Measurements from ENCODE around the gene RNF150.

DNA sequence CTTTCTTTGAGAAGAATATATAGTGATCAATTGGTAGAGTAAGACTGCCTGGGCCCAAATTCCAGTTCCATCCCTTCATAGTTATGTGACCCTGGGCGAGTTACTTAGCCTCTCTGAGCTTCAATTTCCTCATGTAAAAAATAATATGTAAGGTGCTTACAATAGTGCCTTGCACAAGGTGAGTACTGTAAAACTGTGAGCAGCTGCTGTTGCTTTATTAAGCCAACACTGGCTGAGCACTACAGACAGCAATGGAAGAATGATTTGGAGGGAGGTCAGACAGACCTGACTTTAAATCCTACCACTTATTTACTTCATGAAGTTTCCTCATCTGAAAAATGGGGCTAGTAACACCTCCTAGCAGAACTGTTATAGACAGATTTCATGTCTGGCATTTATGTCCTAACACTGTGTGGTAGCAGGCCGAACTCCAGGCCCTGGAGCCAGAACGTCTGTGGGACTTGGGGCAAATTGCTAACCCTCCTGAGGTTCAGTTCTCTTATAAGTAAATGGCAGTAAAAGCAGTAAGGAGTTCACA lies 53.8 kb downstream of the RNF150 start:
- TF ChIP-seq, protein P1, sequence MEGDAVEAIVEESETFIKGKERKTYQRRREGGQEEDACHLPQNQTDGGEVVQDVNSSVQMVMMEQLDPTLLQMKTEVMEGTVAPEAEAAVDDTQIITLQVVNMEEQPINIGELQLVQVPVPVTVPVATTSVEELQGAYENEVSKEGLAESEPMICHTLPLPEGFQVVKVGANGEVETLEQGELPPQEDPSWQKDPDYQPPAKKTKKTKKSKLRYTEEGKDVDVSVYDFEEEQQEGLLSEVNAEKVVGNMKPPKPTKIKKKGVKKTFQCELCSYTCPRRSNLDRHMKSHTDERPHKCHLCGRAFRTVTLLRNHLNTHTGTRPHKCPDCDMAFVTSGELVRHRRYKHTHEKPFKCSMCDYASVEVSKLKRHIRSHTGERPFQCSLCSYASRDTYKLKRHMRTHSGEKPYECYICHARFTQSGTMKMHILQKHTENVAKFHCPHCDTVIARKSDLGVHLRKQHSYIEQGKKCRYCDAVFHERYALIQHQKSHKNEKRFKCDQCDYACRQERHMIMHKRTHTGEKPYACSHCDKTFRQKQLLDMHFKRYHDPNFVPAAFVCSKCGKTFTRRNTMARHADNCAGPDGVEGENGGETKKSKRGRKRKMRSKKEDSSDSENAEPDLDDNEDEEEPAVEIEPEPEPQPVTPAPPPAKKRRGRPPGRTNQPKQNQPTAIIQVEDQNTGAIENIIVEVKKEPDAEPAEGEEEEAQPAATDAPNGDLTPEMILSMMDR (IDR thresholded peaks at IDR 0.05; ENCODE audit: control extremely low read depth in 1 of 3, insufficient read depth in 1 of 3, low read depth in 1 of 3, low read length in 3 of 3) = no peak
- no peak for TF ChIP-seq NRF1 (IDR thresholded peaks at IDR 0.05; ENCODE audit: low read depth, low read length)
- TF ChIP-seq MAFK (IDR thresholded peaks at IDR 0.05; ENCODE audit: low read depth, low read length) = no peak
- TF ChIP-seq BCL11A (IDR thresholded peaks at IDR 0.05; ENCODE audit: low read depth in 2 of 2, low read length in 2 of 2) = no peak
- no peak for TF ChIP-seq EZH2 (IDR thresholded peaks at IDR 0.05; ENCODE audit: low read depth, low read length, severe bottlenecking)
- no peak for TF ChIP-seq HDAC6 (IDR thresholded peaks at IDR 0.05; ENCODE audit: low read depth, low read length)
- TF ChIP-seq, protein P2, sequence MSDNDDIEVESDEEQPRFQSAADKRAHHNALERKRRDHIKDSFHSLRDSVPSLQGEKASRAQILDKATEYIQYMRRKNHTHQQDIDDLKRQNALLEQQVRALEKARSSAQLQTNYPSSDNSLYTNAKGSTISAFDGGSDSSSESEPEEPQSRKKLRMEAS (IDR thresholded peaks at IDR 0.05) = no peak
- no peak for TF ChIP-seq ZNF274 (IDR thresholded peaks at IDR 0.05; ENCODE audit: borderline replicate concordance, extremely low read depth, low read length)
- TF ChIP-seq FOSL1 (IDR thresholded peaks at IDR 0.05; ENCODE audit: insufficient read depth, low read depth, low read length) = no peak
- no peak for TF ChIP-seq EP300 (IDR thresholded peaks at IDR 0.05; ENCODE audit: borderline replicate concordance in 1 of 2, low read depth in 2 of 2, low read length in 2 of 2)
- no peak for TF ChIP-seq SRF (IDR thresholded peaks at IDR 0.05; ENCODE audit: low read depth, low read length)
- no peak for TF ChIP-seq SP1 (IDR thresholded peaks at IDR 0.05; ENCODE audit: low read depth, low read length)

Measured in H1 (cell line).